Measurements from ENCODE around the gene P2RY14. TPM values are rescaled to one million over a fixed set of nuclear protein-coding genes. Genes with fewer than 3 reads are reported as not detected.
"Not testable (repeated sequence)": the region's sequence is repeated elsewhere in the genome, so short reads cannot be mapped to it uniquely, and the experiment has no call there.

Gene P2RY14
- total and polyA plus RNA-seq, 12 donors, result 0.72 to 5.3 (median 2.7) TPM

DNA sequence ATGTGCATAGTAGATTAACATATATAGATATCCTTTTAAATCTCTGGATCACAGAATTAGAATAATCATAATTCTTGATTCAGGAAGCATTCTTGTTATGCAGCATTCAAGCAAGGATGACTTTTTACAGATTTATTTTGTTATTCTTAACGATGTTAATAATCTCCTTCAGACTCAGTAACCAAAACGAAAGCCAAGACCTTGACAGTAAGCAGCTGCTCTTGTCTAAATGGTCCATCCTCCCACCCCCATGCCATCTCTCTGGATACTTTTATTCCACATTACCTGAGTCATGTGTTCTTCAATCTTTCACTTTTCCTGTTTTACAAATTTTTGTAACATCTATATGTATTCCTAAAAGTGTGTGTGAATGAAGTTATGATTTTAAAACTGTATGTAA is 42.0 kb downstream of the P2RY14 start:
- no peak for DNase-seq
- H3K27ac ChIP-seq, result peak overlapping the region in 1 of 10 donors; percentile 39
- no peaks in the 10 kb centered on the region for H3K27me3 ChIP-seq
- no peaks in the 10 kb centered on the region for H3K9me3 ChIP-seq
- no peaks in the 10 kb centered on the region for H3K36me3 ChIP-seq
- peaks cover 0 to 11% (median 0%) of the 10 kb centered on the region in 9 donors for H3K4me1 ChIP-seq
- WGBS, 2 donors, result 56 to 66% methylated on average over 2 of the region's 2 CpGs
- ATAC-seq, result no peak
- TF ChIP-seq CTCF (IDR thresholded peaks at IDR 0.05), result no peak
- H3K4me3 ChIP-seq, result no peak overlapping the region
- intact Hi-C loops (cut with DNase I), result no loop called here

DNA sequence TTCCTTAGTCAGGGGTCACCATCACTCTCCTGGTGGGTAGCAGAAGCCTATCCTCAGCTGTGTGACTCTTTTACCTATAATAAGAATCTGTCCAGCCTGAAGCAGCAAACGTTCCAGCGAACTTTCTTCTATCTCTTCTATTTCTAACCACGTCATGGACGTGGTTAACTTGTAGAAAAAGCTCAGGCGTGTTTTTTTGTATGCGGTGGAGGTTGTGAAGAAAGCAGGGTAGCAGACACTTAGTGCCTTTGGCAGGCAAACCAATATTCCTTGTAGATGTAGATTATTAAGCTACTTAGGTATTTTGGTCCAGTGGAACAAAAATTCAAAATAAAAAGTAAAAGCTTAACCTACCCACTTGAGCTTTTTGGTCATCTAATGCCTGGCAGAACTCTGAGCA is 43.5 kb downstream of the P2RY14 start:
- WGBS, 2 donors, result 90 to 91% methylated on average over 6 of the region's 6 CpGs

DNA sequence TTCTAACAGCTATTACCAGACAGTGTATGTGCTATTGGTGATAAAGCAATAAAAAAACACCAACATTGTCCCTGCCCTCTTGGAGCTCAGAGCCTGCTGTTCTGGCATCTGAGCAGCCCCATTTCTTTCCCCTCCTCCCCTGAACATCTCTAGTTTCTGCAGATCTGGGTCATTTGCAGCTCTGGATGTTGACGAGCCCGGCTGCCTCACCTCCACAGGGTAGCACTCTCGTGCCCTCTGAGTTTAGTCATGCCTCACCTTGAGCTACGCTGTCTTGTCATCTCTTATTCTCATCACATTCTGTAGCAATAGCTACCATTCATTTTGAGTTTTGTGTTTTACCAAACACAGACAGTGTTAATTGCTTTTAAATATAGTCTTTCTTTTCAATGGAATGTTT is 45.4 kb downstream of the P2RY14 start:
- H3K4me3 ChIP-seq, result no peak overlapping the region
- no peak overlapping the region for H3K27ac ChIP-seq
- no peaks in the 10 kb centered on the region for H3K36me3 ChIP-seq
- no peak for TF ChIP-seq CTCF (IDR thresholded peaks at IDR 0.05)
- intact Hi-C loops (cut with DNase I), result loop anchor here in 1 of 10 donors (5.0 kb wide), 1 partner anchor 49 kb away; no protein-coding TSS in a partner anchor
- WGBS, 2 donors, result 85 to 95% methylated on average over 4 of the region's 4 CpGs
- ATAC-seq, result no peak
- no peaks in the 10 kb centered on the region for H3K27me3 ChIP-seq
- H3K4me1 ChIP-seq, result peaks cover 0 to 33% (median 12%) of the 10 kb centered on the region in 9 donors
- DNase-seq, result no peak
- H3K9me3 ChIP-seq, result no peaks in the 10 kb centered on the region

More for the DNA sequence above, 43.5 kb downstream of the P2RY14 start:
- Histone ChIP-seq H3K9me3 (no peaks in the 10 kb centered on the region), H3K4me3 (no peak overlapping the region), H3K27me3 (no peaks in the 10 kb centered on the region), H3K27ac (no peak overlapping the region), H3K4me1 (peaks cover 0 to 14% (median 0%) of the 10 kb centered on the region in 9 donors), H3K36me3 (no peaks in the 10 kb centered on the region)
- intact Hi-C loops (cut with DNase I), result loop anchor here in 1 of 10 donors (5.0 kb wide), 1 partner anchor 47 kb away; no protein-coding TSS in a partner anchor
- DNase-seq (no peak), ATAC-seq (no peak)
- no peak for TF ChIP-seq CTCF (IDR thresholded peaks at IDR 0.05)

DNA sequence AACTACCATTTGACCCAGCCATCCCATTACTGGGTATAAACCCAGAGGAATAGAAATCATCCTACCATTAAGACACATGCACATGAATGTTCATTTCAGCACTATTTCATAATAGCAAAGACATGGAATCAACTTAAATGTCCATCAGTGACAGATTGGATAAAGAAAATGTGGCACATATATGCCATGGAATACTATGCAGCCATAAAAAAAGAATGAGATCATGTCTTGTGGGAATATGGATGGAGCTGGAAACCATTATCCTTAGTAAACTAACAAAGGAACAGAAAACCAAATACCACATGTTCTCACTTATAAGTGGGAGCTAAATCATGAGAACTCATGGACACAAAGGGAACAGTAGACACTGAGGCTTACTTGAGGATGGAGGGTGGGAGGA is 45.9 kb downstream of the P2RY14 start:
- intact Hi-C loops (cut with DNase I), result loop anchor here in 1 of 10 donors (5.0 kb wide), 1 partner anchor 50 kb away; no protein-coding TSS in a partner anchor
- ATAC-seq, result not testable (repeated sequence)

GRCh38 chr3:151230646-151231045 is 47.7 kb downstream of the P2RY14 start:
- Histone ChIP-seq H3K4me3 (peak overlapping the region in 1 of 10 donors; percentile 20), H3K9me3 (no peaks in the 10 kb centered on the region), H3K27me3 (no peaks in the 10 kb centered on the region), H3K36me3 (no peaks in the 10 kb centered on the region), H3K4me1 (peaks cover 0 to 50% (median 19%) of the 10 kb centered on the region in 9 donors), H3K27ac (peak overlapping the region in 6 of 10 donors; percentile 15 to 77 (median 47))
- 49 to 51% methylated on average over 4 of the region's 4 CpGs for WGBS, 2 donors
- no peak for DNase-seq
- intact Hi-C loops (cut with DNase I), result loop anchor here in 1 of 10 donors (5.0 kb wide), 1 partner anchor 52 kb away; no protein-coding TSS in a partner anchor
- no peak for ATAC-seq
- TF ChIP-seq CTCF (IDR thresholded peaks at IDR 0.05), result no peak

More for the DNA sequence above, 45.9 kb downstream of the P2RY14 start:
- not testable (repeated sequence) for H3K27me3 ChIP-seq, H3K4me3 ChIP-seq, DNase-seq, H3K36me3 ChIP-seq, H3K27ac ChIP-seq, H3K9me3 ChIP-seq
- H3K4me1 ChIP-seq, result peaks cover 0 to 38% (median 18%) of the 10 kb centered on the region in 9 donors
